Psoas muscle (tissue), 8 donors: ENCODE results near the gene GFRA1. TPM values are rescaled to one million over a fixed set of nuclear protein-coding genes. Genes with fewer than 3 reads are reported as not detected.

Experiments used
- ATAC-seq, 4 donors: fragments of 200-7000 bp; cut with Tn5 transposase; one replicate each; pipeline ENCODE4 v1.9.1; 2020; ENCODE audit warnings: moderate library complexity in 3 of 4, mild to moderate bottlenecking in 2 of 4
- DNase-seq, 2 donors: peaks; one replicate each; pipeline ENCODE4 v3.0.0-alpha.2; 2020
- H3K27ac ChIP-seq: fragments of 200-600 bp; one replicate; pipeline ENCODE4 v1.8.0; 2022
- H3K27me3 ChIP-seq, 3 donors: fragments of 200-600 bp in 1 of 3; one replicate each; pipeline versions ENCODE4 v1.6.1 to v1.8.0; 2013 to 2022; ENCODE audit warnings: low read length in 2 of 3, mild to moderate bottlenecking in 2 of 3, moderate library complexity in 1 of 3; ENCODE audit not compliant: insufficient read depth in 3 of 3
- H3K36me3 ChIP-seq, 2 donors: fragments of 200-600 bp in 1 of 2; one replicate each; pipeline versions ENCODE4 v1.6.1 to v1.8.0; 2013 to 2022; ENCODE audit warnings: low read depth in 1 of 2, mild to moderate bottlenecking in 1 of 2, moderate library complexity in 1 of 2; ENCODE audit not compliant: insufficient read depth in 1 of 2
- H3K4me1 ChIP-seq: fragments of 200-600 bp; one replicate; pipeline ENCODE4 v1.8.0; 2022
- H3K4me3 ChIP-seq: fragments of 200-600 bp; one replicate; pipeline ENCODE4 v1.8.0; 2022; ENCODE audit warnings: mild to moderate bottlenecking
- H3K9me3 ChIP-seq: fragments of 200-600 bp; one replicate; pipeline ENCODE4 v1.8.0; 2022
- WGBS, 3 donors: extraction: QIAGEN DNeasy Blood & Tissue Kit; methylation state at CpG; one replicate each; pipeline versions ENCODE4 v1.1.6 to v1.1.7; 2013; 5-methylcytosine and 5-hydroxymethylcytosine counted together
- intact Hi-C, 2 donors: fragments of 100-400 bp; cut with DNase I; formaldehyde crosslinking; loops; one replicate each; pipeline versions ENCODE4 v1.11.0 to v1.14.2; 2022
- polyA plus RNA-seq, 3 donors: library from polyadenylated mRNA; stranded (reverse); fragments of 200-250 nt; gene quantifications; one replicate each; pipeline ENCODE4 v1.2.3, GENCODE V29; 2013
- total RNA-seq, 4 donors: library from RNA; stranded (reverse); fragmentation: NEBNext Ultra II Directional in 2 of 4; extraction: Animal tissue kit (Norgen Biotek cat#: 25700) in 2 of 4; gene quantifications; one replicate each; pipeline versions ENCODE4 v1.2.1 to v1.2.4, GENCODE V29; 2021 to 2023
- TF ChIP-seq, protein P1 (sequence below): fragments of 200-600 bp; IDR thresholded peaks from one replicate; pipeline ENCODE4 v1.8.0; 2022; ENCODE audit warnings: antibody characterized with exemption
- donor health status: healthy with polysubstance abuse.
- donor health status: DM: no; HTN: no; CAD: no; lungs with moderate emphysema.
- donor health status: Bipolar disorder and iron deficiency.
- donor health status: healthy.
- donor health status: DM: yes; HTN: yes; CAD: no.
- donor health status: DM: no; HTN: no; CAD: no.
- donor health status: DM: no; HTN: no; CAD: no.
- donor health status: DM: yes; HTN: yes; CAD: no.

GFRA1 gene
- total and polyA plus RNA-seq, 7 donors = 4.6 to 12.1 (median 7.1) TPM

DNA sequence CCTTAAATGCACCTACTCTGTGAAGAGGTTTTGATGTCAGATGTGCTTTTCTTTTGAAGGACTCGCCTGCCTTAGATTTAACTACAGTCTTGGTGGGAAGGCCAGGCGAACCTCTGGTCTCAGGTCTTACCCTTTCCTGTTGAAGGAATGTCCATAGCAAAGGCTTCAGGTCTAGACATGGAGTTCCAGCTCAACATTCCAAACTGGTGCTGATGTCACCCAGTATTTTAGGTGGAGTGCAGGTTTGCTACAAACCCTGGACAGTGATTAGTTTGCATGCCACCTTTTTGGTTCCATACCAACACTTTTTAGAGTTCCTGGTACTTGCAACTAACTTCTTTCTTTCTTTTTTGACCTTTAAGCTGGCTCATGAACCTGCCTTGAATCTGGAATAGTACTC is 258.7 kb downstream of the GFRA1 start:
- Histone ChIP-seq H3K36me3 (no peaks in the 10 kb centered on the region), H3K27ac (no peak overlapping the region), H3K27me3 (no peaks in the 10 kb centered on the region), H3K4me1 (no peaks in the 10 kb centered on the region), H3K4me3 (no peak overlapping the region), H3K9me3 (no peaks in the 10 kb centered on the region)
- 88 to 92% (median 92%) methylated on average over 2 of the region's 2 CpGs for WGBS, 3 donors
- no peak for ATAC-seq
- intact Hi-C loops = no loop called here
- DNase-seq = no peak
- TF ChIP-seq, protein P1, sequence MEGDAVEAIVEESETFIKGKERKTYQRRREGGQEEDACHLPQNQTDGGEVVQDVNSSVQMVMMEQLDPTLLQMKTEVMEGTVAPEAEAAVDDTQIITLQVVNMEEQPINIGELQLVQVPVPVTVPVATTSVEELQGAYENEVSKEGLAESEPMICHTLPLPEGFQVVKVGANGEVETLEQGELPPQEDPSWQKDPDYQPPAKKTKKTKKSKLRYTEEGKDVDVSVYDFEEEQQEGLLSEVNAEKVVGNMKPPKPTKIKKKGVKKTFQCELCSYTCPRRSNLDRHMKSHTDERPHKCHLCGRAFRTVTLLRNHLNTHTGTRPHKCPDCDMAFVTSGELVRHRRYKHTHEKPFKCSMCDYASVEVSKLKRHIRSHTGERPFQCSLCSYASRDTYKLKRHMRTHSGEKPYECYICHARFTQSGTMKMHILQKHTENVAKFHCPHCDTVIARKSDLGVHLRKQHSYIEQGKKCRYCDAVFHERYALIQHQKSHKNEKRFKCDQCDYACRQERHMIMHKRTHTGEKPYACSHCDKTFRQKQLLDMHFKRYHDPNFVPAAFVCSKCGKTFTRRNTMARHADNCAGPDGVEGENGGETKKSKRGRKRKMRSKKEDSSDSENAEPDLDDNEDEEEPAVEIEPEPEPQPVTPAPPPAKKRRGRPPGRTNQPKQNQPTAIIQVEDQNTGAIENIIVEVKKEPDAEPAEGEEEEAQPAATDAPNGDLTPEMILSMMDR = no peak

- Histone ChIP-seq H3K27me3 (no peaks in the 10 kb centered on the region), H3K36me3 (no peaks in the 10 kb centered on the region), H3K27ac (no peak overlapping the region), H3K9me3 (no peaks in the 10 kb centered on the region), H3K4me3 (no peak overlapping the region), H3K4me1 (no peaks in the 10 kb centered on the region)
- intact Hi-C loops = no loop called here
- DNase-seq = no peak
- no peak for ATAC-seq
- TF ChIP-seq, protein P1 = no peak
These were observed 261.1 kb downstream of the GFRA1 start for GRCh38 chr10:116011929-116012328.

DNA sequence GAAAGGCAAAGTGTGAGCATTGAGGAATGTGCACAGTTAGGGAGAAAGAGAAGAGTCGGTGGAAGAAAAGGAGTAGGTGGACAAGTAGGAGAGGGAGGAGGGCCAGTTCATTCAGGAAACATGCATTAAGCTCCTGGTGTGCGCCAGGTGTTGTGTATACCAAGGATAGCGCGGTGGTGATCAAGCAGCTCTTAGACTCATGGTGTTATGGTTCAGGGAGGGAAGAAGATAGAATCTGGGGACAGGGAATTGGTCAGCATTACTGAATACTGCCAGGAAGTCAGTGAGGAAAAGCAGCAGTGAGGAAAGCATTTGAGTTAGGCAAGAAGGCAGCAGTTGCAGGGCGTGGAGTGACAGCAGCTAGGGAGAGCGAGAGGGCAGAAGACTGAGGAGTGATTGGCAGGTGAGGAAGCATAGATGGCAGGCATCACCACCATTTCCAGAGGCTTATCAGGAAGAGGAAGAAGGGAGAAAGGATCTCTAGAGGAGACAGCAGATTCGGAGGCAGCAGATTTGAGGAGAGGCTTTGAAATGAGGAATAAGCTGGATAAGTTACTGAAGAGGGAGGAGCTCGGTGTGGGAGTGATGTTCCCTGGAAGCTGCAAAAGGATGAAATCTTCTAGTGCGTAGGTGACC is 265.6 kb downstream of the GFRA1 start:
- Histone ChIP-seq H3K27me3 (no peaks in the 10 kb centered on the region), H3K4me1 (no peaks in the 10 kb centered on the region), H3K27ac (no peak overlapping the region), H3K4me3 (no peak overlapping the region), H3K9me3 (no peaks in the 10 kb centered on the region), H3K36me3 (no peaks in the 10 kb centered on the region)
- TF ChIP-seq, protein P1 = no peak
- WGBS, 3 donors = 81 to 83% (median 82%) methylated on average over 9 of the region's 9 CpGs
- intact Hi-C loops = no loop called here
- DNase-seq (no peak), ATAC-seq (no peak)

Other genes starting within 250 kb of the GFRA1 start
- gene CCDC172, start 51.2 kb upstream of the GFRA1 start, total RNA-seq = not detected
- gene CCDC172, start 51.2 kb upstream of the GFRA1 start, polyA plus RNA-seq = not detected
- not detected for gene PNLIPRP3, start 154.6 kb upstream of the GFRA1 start, total RNA-seq
- gene PNLIPRP3, start 154.6 kb upstream of the GFRA1 start, polyA plus RNA-seq = not detected